22Rv1 (cell line): ENCODE data around the gene FBXO48.
"Not testable (repeated sequence)": the region's sequence is repeated elsewhere in the genome, so short reads cannot be mapped to it uniquely, and the experiment has no call there.

Source experiments
- CTCF ChIP-seq: fragments of 450-650 bp; IDR thresholded peaks from 2 replicates; pipeline ENCODE4 v1.5.1; 2017; ENCODE audit warnings: mild to moderate bottlenecking
- ZFX ChIP-seq: fragments of 450-650 bp; IDR thresholded peaks from 2 replicates; pipeline ENCODE4 v1.6.1; 2017; ENCODE audit warnings: antibody characterized with exemption, borderline replicate concordance

- not testable (repeated sequence) for TF ChIP-seq CTCF, ZFX
Measured at GRCh38 chr2:68488605-68489004, 21.5 kb upstream of the FBXO48 start.
